ENCODE measurements around the gene PNPLA7. TPM values are rescaled to one million over a fixed set of nuclear protein-coding genes. Genes with fewer than 3 reads are reported as not detected.
A peak's percentile ranks its signal among the peaks of the same experiment; 100 is the strongest.
"Not testable (repeated sequence)": the region's sequence is repeated elsewhere in the genome, so short reads cannot be mapped to it uniquely, and the experiment has no call there.

The PNPLA7 gene
- total and polyA plus RNA-seq, 12 donors, result 0.83 to 22.6 (median 9.4) TPM

- Histone ChIP-seq H3K4me1 (peaks cover 0 to 4% (median 0%) of the 10 kb centered on the region in 9 donors), H3K27me3 (no peaks in the 10 kb centered on the region), H3K27ac (no peak overlapping the region), H3K4me3 (no peak overlapping the region), H3K36me3 (peaks cover 0 to 14% (median 0%) of the 10 kb centered on the region in 9 donors), H3K9me3 (no peaks in the 10 kb centered on the region)
- ATAC-seq (peak in 1 of 8 donors; percentile 46), DNase-seq (no peak)
- 86 to 89% methylated on average over 30 of the region's 30 CpGs for WGBS, 2 donors
- no peak for TF ChIP-seq CTCF (IDR thresholded peaks at IDR 0.05)
- intact Hi-C loops (cut with DNase I), result loop anchor here in 7 of 10 donors (5.0 to 10.0 kb wide), 5 partner anchors 84 to 229 kb away; partner anchors contain the start of genes EXD3 (in 2 of the 7) and NOXA1 (in 2 of the 7)
These were observed 29.4 kb downstream of the PNPLA7 start for GRCh38 chr9:137520614-137521404.

DNA sequence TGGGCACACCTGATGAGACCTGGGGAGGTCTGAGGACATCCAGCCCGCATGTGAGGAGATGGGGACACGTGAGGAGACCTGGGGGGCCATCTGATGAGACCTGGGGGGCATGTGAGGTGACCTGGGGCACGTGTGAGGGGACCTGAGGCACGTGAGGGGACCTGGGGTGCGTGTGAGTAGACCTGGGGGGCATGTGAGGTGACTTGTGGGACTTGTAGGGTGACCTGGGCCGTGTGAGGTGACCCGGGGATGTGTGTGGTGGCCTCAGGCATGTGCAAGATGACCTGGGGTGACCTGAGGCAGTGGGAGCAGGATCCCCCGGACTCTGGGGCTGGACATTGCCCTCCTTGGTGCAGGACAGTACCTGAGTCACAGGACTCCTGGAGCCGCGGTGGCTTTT lies 30.6 kb downstream of the PNPLA7 start:
- WGBS, 2 donors, result 91 to 93% methylated on average over 10 of the region's 10 CpGs
- ATAC-seq (no peak), DNase-seq (no peak)
- no peaks in the 10 kb centered on the region for H3K27me3 ChIP-seq
- H3K4me3 ChIP-seq, result no peak overlapping the region
- no peak overlapping the region for H3K27ac ChIP-seq
- TF ChIP-seq CTCF (IDR thresholded peaks at IDR 0.05), result no peak
- no peaks in the 10 kb centered on the region for H3K9me3 ChIP-seq
- no peaks in the 10 kb centered on the region for H3K4me1 ChIP-seq
- peaks cover 0 to 17% (median 0%) of the 10 kb centered on the region in 9 donors for H3K36me3 ChIP-seq
- intact Hi-C loops (cut with DNase I), result no loop called here

DNA sequence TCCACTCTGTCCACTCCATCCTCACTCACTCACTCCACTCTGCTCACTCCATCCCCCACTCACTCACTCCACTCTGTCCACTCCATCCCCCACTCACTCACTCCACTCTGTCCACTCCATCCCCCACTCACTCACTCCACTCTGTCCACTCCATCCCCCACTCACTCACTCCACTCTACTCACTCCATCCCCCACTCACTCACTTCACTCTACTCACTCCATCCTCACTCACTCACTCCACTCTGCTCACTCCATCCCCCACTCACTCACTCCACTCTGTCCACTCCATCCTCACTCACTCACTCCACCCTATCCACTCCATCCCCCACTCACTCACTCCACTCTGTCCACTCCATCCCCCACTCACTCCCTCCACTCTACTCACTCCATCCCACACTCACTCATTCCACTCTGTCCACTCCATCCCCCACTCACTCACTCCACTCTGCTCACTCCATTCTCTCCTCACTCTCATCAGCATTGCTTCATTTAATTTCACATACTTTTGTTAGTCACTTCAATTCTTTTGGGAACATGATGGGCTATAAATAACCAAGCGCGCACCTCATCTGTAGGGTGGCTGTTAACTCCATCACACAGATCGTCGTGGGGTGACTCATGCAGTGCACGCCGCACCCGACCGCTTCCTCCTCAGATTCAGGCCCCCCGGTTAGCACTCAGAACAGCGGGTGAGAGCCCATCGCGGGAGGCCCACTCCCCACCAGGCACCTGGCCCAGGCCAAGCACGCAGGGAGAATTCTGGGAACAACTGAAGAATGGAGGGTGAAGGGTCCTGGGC lies 31.3 kb downstream of the PNPLA7 start:
- intact Hi-C loops (cut with DNase I); H3K9me3 ChIP-seq: not testable (repeated sequence)
- 89 to 94% methylated on average over 13 of the region's 13 CpGs for WGBS, 2 donors

GRCh38 chr9:137516144-137516917 lies 33.9 kb downstream of the PNPLA7 start:
- TF ChIP-seq CTCF (IDR thresholded peaks at IDR 0.05), result no peak
- no peak overlapping the region for H3K27ac ChIP-seq
- H3K9me3 ChIP-seq, result no peaks in the 10 kb centered on the region
- H3K4me3 ChIP-seq, result no peak overlapping the region
- 85 to 89% methylated on average over 10 of the region's 10 CpGs for WGBS, 2 donors
- intact Hi-C loops (cut with DNase I), result no loop called here
- no peaks in the 10 kb centered on the region for H3K4me1 ChIP-seq
- ATAC-seq (no peak), DNase-seq (no peak)
- H3K36me3 ChIP-seq, result peaks cover 0 to 10% (median 0%) of the 10 kb centered on the region in 9 donors
- no peaks in the 10 kb centered on the region for H3K27me3 ChIP-seq

More for the DNA sequence above, 31.3 kb downstream of the PNPLA7 start:
- not testable (repeated sequence) for H3K27ac ChIP-seq, H3K27me3 ChIP-seq, H3K4me3 ChIP-seq, DNase-seq, ATAC-seq, H3K4me1 ChIP-seq
- peaks cover 0 to 14% (median 0%) of the 10 kb centered on the region in 9 donors for H3K36me3 ChIP-seq

Measured in heart right ventricle (tissue), 16 donors.